ENCODE results near the gene FAM184B. TPM values are rescaled to one million over a fixed set of nuclear protein-coding genes. Genes with fewer than 3 reads are reported as not detected.

The FAM184B gene
- total and polyA plus RNA-seq, 2 of the 4 experiments (the other 2 are of a cell fraction): 0.07 to 0.18 TPM

DNA sequence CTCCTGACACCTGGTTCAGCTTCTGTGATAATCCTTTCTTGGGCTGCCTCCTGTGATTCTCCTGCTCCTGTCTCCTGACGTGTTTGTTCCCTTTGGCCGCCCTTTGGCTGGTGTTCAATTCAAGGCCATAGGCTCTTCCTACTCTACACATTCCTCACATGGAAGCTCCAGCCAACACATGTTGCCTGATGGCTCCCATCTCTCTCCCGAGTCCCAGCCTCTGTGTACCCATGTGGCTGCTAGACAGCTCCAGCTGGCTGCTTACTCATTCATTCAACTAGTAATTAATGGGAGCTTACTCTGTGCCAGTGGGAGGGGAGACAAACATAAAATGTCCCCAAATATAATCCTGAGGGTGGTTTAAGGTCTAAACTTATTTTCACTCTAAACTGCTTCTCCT is 176.2 kb downstream of the FAM184B start:
- Histone ChIP-seq H2BK120ac (ENCODE audit: low read depth, low read length) (no peak overlapping the region), H2BK15ac (ENCODE audit: low read depth, low read length) (no peak overlapping the region), H2BK5ac (ENCODE audit: low read depth, low read length, poor library complexity, severe bottlenecking) (no peak overlapping the region), H3K27me3 (ENCODE audit: control insufficient read depth, insufficient read depth, low read length) (no peaks in the 10 kb centered on the region), H3K18ac (ENCODE audit: low read depth, low read length) (no peak overlapping the region), H3K23ac (ENCODE audit: low read depth, low read length) (no peak overlapping the region), H2AK5ac (ENCODE audit: low read depth, low read length) (no peak overlapping the region), H3K9ac (ENCODE audit: low read depth, low read length) (no peak overlapping the region), H3K14ac (replicated peaks; ENCODE audit: low read depth, low read length) (no peak overlapping the region), H3K27ac (ENCODE audit: insufficient read depth, low read length) (no peak overlapping the region), H3K9me3 (ENCODE audit: control insufficient read depth, insufficient read depth, low read length) (no peaks in the 10 kb centered on the region), H2AFZ (replicated peaks; ENCODE audit: low read length, poor library complexity) (no peak overlapping the region), H3K56ac (ENCODE audit: extremely low read depth, insufficient read depth, low read length) (no peak overlapping the region), H4K5ac (ENCODE audit: low read depth, low read length) (no peak overlapping the region), H4K91ac (ENCODE audit: insufficient read depth, low read depth, low read length) (no peak overlapping the region), H3K9me1 (ENCODE audit: insufficient read depth, low read length) (0 out of 2 replicates have a peak, but pooled peaks cover 5% of the 10 kb centered on the region), H2BK20ac (ENCODE audit: low read depth, low read length) (no peak overlapping the region), H2AK9ac (replicated peaks; ENCODE audit: low read depth, low read length, poor library complexity) (no peak overlapping the region), H4K8ac (ENCODE audit: low read depth in 2 of 2, low read length in 2 of 2) (no peak overlapping the region), H3K4me2 (ENCODE audit: low read depth, low read length) (no peak overlapping the region), H3K79me1 (ENCODE audit: low read depth in 1 of 2, low read length in 2 of 2) (no peaks in the 10 kb centered on the region), H3K36me3 (ENCODE audit: control insufficient read depth, insufficient read depth, low read length) (peaks cover 20% of the 10 kb centered on the region), H4K20me1 (ENCODE audit: insufficient read depth, low read length) (no peaks in the 10 kb centered on the region), H3K4me1 (ENCODE audit: control insufficient read depth, insufficient read depth, low read length) (no peaks in the 10 kb centered on the region), H3K4me3 (ENCODE audit: insufficient read depth, low read depth, low read length) (no peak overlapping the region), H3K4ac (ENCODE audit: low read depth, low read length) (no peak overlapping the region)
- intact Hi-C loops (cut with micrococcal nuclease) (no loop called here), in situ Hi-C loops (cut with MboI; ENCODE audit: low sequenced_read_pairs) (no loop called here), dilution Hi-C loops (cut with HindIII; ENCODE audit: low sequenced_read_pairs, unreplicated experiment) (no loop called here)
- BruUV-seq (replicated peaks): no TSS peak
- TF ChIP-seq FOS (IDR thresholded peaks at IDR 0.05; ENCODE audit: low read depth, low read length): no peak
- TF ChIP-seq CHD1 (IDR thresholded peaks at IDR 0.05; ENCODE audit: low read depth, low read length): no peak
- TF ChIP-seq MAFK (IDR thresholded peaks at IDR 0.05; ENCODE audit: low read depth, low read length): no peak
- WGBS, 2 experiments (ENCODE audit: extremely low coverage in 2 of 2, insufficient read length in 1 of 2): 90% methylated on average over 2 of the region's 3 CpGs; no CpG with 5 or more reads in 1 of the 2 experiments
- ATAC-seq (ENCODE audit: low read depth) (peak; percentile 21; the same call in 1 of the 2 replicates), DNase-seq (peak; percentile 19)
- ChIA-PET POLR2A (ENCODE audit: unreplicated experiment) (no interaction called here), CTCF (no interaction called here)
